ENCODE measurements around the gene CIAO1. TPM values are rescaled to one million over a fixed set of nuclear protein-coding genes. Genes with fewer than 3 reads are reported as not detected.
A peak's percentile ranks its signal among the peaks of the same experiment; 100 is the strongest.
"Not testable (repeated sequence)": the region's sequence is repeated elsewhere in the genome, so short reads cannot be mapped to it uniquely, and the experiment has no call there.

Gene CIAO1
- polyA plus RNA-seq, 10 donors, result 32.5 to 49.9 (median 43.9) TPM

- no peak for DNase-seq
Observed at GRCh38 chr2:96273763-96274162, 7.7 kb downstream of the CIAO1 start.

- no peak for DNase-seq
Observed at GRCh38 chr2:96274355-96275056, 8.5 kb downstream of the CIAO1 start.

GRCh38 chr2:96276787-96277499 lies 10.9 kb downstream of the CIAO1 start:
- no peak for DNase-seq

GRCh38 chr2:96287273-96287856 lies 21.3 kb downstream of the CIAO1 start:
- DNase-seq, result no peak

GRCh38 chr2:96291751-96292150 lies 25.7 kb downstream of the CIAO1 start:
- no peak for DNase-seq

- not testable (repeated sequence) for DNase-seq
Observed at GRCh38 chr2:96294271-96294670, 28.2 kb downstream of the CIAO1 start.

- DNase-seq, result no peak
Observed at GRCh38 chr2:96296925-96297324, 30.9 kb downstream of the CIAO1 start.

- no peak for DNase-seq
Observed at GRCh38 chr2:96301865-96302264, 35.8 kb downstream of the CIAO1 start.

GRCh38 chr2:96304606-96305005 lies 38.6 kb downstream of the CIAO1 start:
- DNase-seq, result no peak

GRCh38 chr2:96305091-96305978 lies 39.3 kb downstream of the CIAO1 start, which contains the start of gene SNRNP200:
TSS of gene SNRNP200 (minus strand) at chr2:96305546. CDS start at chr2:96305437, 109 bp downstream.
- peak; percentile 84 to 95 (median 89) for DNase-seq

- no peak for DNase-seq
Observed at GRCh38 chr2:96305979-96306308, 39.9 kb downstream of the CIAO1 start.

- no peak for DNase-seq
Observed at GRCh38 chr2:96306370-96306769, 40.3 kb downstream of the CIAO1 start.

GRCh38 chr2:96308248-96308647 lies 42.2 kb downstream of the CIAO1 start:
- no peak for DNase-seq

GRCh38 chr2:96315005-96315399 lies 49.0 kb downstream of the CIAO1 start:
- DNase-seq, result no peak

GRCh38 chr2:96315400-96316071 lies 49.5 kb downstream of the CIAO1 start:
- peak in 1 of 3 donors; percentile 53 for DNase-seq

- DNase-seq, result no peak
Observed at GRCh38 chr2:96316999-96317398, 51.0 kb downstream of the CIAO1 start.

- DNase-seq, result no peak
Observed at GRCh38 chr2:96317584-96317997, 51.6 kb downstream of the CIAO1 start.

GRCh38 chr2:96318723-96319122 lies 52.7 kb downstream of the CIAO1 start:
- no peak for DNase-seq

GRCh38 chr2:96319396-96319795 lies 53.4 kb downstream of the CIAO1 start:
- DNase-seq, result no peak

GRCh38 chr2:96320326-96320725 lies 54.3 kb downstream of the CIAO1 start:
- no peak for DNase-seq
